GM10248 (cell line): Measurements from ENCODE around the gene NPY5R.

Source experiments
- CTCF ChIA-PET: fragments of 300-600 bp; sonication (Branson Sonifier 250); formaldehyde crosslinking; extraction: SDS; loops from one replicate; lab custom pipeline; 2021; ENCODE audit warnings: antibody characterized with exemption; lab: Yijun Ruan, JAX
- POLR2A ChIA-PET: fragments of 350-650 bp; sonication (Branson Sonifier 250); formaldehyde crosslinking; extraction: SDS; loops from one replicate; lab custom pipeline; 2020; ENCODE audit warnings: antibody characterized with exemption; lab: Yijun Ruan, JAX
- DNase-seq: peaks from one replicate; pipeline ENCODE4 v3.0.0; 2012; ENCODE audit errors: extremely low spot score
- CTCF ChIP-seq: IDR thresholded peaks from 2 replicates; pipeline ENCODE4 v1.5.1; 2012; ENCODE audit warnings: mild to moderate bottlenecking, low read depth; ENCODE audit errors: extremely low read depth, missing control alignments, control extremely low read depth

NPY5R gene

GRCh38 chr4:163343604-163344146 is at the start of gene NPY5R:
TSS of gene NPY5R (plus strand) at chr4:163343892. CDS start at chr4:163350274, 6,382 bp downstream.
- no peak for DNase-seq
- ChIA-PET CTCF (no interaction called here), POLR2A (no interaction called here)
- no peak for TF ChIP-seq CTCF

GRCh38 chr4:163295138-163295537 is 48.6 kb upstream of the NPY5R start:
- DNase-seq, result no peak
- CTCF ChIA-PET, result interaction anchor here (2.4 kb wide), 1 partner anchor 14 kb away, joined by 8 read pairs; no protein-coding TSS in a partner anchor
- POLR2A ChIA-PET, result no interaction called here
- TF ChIP-seq CTCF, result no peak

GRCh38 chr4:163300445-163300844 is 43.2 kb upstream of the NPY5R start:
- no peak for DNase-seq
- ChIA-PET CTCF (interaction anchor here (0.9 to 2.0 kb wide), 3 partner anchors 9 to 32 kb away, joined by 3 to 12 read pairs (median 3); no protein-coding TSS in a partner anchor), POLR2A (no interaction called here)
- TF ChIP-seq CTCF, result no peak

GRCh38 chr4:163303069-163303468 is 40.6 kb upstream of the NPY5R start:
- no peak for DNase-seq
- no peak for TF ChIP-seq CTCF
- ChIA-PET CTCF (interaction anchor here (1.8 kb wide), 1 partner anchor 30 kb away, joined by 7 read pairs; the partner anchor contains the start of gene NPY1R), POLR2A (no interaction called here)

- no peak for DNase-seq
- TF ChIP-seq CTCF, result no peak
- ChIA-PET POLR2A (no interaction called here), CTCF (interaction anchor here (1.3 to 2.5 kb wide), 3 partner anchors 10 to 14 kb away, joined by 5 to 12 read pairs (median 8); no protein-coding TSS in a partner anchor)
Observed at GRCh38 chr4:163309466-163309865, 34.2 kb upstream of the NPY5R start.

GRCh38 chr4:163317110-163317509 is 26.6 kb upstream of the NPY5R start:
- POLR2A ChIA-PET, result no interaction called here
- CTCF ChIA-PET, result interaction anchor here (1.6 kb wide), 1 partner anchor 16 kb away, joined by 5 read pairs; the partner anchor contains the start of gene NPY1R
- TF ChIP-seq CTCF, result no peak
- DNase-seq, result no peak
